ENCODE data around the gene SFXN2. TPM values are rescaled to one million over a fixed set of nuclear protein-coding genes. Genes with fewer than 3 reads are reported as not detected.

The SFXN2 gene
- total RNA-seq, 2 donors from 2014 or later = 30.5 to 32.9 TPM

DNA sequence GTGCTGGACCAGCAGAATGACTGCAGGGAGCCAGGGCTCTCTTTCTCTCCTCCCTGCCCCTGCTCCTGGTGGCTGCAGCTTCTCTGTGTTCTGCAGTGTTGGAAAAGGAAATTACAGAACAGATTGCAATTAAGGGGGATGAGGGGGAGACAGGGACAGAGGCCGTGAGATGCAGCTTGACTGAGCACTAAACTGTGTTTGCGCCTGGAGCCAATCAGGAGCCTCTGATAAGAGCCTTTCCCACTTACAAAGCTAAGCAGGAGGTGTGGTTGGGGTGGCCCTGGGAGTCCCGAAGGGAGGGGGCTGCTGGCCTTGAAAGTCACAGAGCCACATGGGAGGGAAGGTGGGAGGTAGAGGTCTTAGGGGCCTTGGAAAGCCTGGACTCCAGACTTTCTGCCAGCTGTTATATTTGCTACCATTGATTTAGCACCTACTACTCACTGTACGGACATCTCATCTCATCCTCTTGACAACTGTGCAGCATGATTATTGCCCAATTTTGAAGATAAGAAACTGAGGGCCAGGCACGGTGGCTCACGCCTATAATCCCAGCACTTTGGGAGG is 43.5 kb upstream of the SFXN2 start:
- Mint-ChIP-seq H3K4me3 (peak overlapping the region; percentile 13), H3K36me3 (ENCODE audit: low read depth) (no peaks in the 10 kb centered on the region), H3K27me3 (ENCODE audit: insufficient read depth) (no peaks in the 10 kb centered on the region), H3K9me3 (no peaks in the 10 kb centered on the region), H3K27ac (peak overlapping the region; percentile 23), H3K4me1 (peaks cover 35% of the 10 kb centered on the region)
- H3K9ac ChIP-seq (ENCODE audit: extremely low read depth, low read length, poor library complexity, severe bottlenecking) = no peak overlapping the region
- H3K4me1 ChIP-seq (ENCODE audit: control insufficient read depth, insufficient read depth, low read length) = peaks cover 16% of the 10 kb centered on the region
- H3K36me3 ChIP-seq (ENCODE audit: control insufficient read depth, insufficient read depth, low read length) = no peaks in the 10 kb centered on the region
- no peak overlapping the region for H3K27ac ChIP-seq (ENCODE audit: low read depth, low read length)
- peak; percentile 74 for DNase-seq
- H3K9me3 ChIP-seq (ENCODE audit: control insufficient read depth, low read length) = no peaks in the 10 kb centered on the region
- no peaks in the 10 kb centered on the region for H3K27me3 ChIP-seq (ENCODE audit: control insufficient read depth, insufficient read depth, low read length, poor library complexity, severe bottlenecking)
- WGBS, 2 experiments (ENCODE audit: insufficient coverage in 1 of 2, insufficient read length in 1 of 2) = 64 to 94% methylated on average over 3 to 6 of the region's 6 CpGs
- TF ChIP-seq, protein P1, sequence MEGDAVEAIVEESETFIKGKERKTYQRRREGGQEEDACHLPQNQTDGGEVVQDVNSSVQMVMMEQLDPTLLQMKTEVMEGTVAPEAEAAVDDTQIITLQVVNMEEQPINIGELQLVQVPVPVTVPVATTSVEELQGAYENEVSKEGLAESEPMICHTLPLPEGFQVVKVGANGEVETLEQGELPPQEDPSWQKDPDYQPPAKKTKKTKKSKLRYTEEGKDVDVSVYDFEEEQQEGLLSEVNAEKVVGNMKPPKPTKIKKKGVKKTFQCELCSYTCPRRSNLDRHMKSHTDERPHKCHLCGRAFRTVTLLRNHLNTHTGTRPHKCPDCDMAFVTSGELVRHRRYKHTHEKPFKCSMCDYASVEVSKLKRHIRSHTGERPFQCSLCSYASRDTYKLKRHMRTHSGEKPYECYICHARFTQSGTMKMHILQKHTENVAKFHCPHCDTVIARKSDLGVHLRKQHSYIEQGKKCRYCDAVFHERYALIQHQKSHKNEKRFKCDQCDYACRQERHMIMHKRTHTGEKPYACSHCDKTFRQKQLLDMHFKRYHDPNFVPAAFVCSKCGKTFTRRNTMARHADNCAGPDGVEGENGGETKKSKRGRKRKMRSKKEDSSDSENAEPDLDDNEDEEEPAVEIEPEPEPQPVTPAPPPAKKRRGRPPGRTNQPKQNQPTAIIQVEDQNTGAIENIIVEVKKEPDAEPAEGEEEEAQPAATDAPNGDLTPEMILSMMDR (conservative IDR thresholded peaks at IDR 0.05) = no peak
- H3K4me3 ChIP-seq (ENCODE audit: low read length) = no peak overlapping the region

DNA sequence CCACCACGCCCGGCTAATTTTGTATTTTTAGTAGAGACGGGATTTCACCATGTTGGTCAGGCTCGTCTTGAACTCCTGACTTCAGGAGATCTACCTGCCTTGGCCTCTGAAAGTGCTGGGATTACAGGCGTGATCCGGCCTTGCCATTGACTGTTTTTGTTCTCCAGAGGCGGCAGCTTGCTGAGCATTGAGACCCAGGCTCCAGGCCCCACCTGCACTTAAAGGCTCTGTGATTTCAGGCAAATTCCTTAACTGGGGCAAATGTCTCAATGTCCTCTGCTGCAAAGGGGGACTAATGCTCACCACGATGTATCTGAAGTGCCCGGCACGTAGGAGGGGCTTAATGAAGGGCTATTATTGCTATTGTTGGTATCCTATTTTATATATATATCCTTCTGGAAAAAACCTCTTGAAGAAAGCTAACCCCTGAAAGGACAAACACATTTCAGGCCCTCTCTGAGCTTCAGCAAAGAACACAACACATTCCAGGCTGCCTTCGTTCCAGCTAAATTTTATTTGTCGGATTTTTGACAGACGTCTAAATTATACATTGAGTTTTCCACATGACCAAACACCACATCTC is 41.1 kb upstream of the SFXN2 start:
- Mint-ChIP-seq H3K36me3 (ENCODE audit: low read depth) (peaks cover 2% of the 10 kb centered on the region), H3K4me1 (peaks cover 57% of the 10 kb centered on the region), H3K9me3 (no peaks in the 10 kb centered on the region), H3K27ac (no peak overlapping the region), H3K27me3 (ENCODE audit: insufficient read depth) (no peaks in the 10 kb centered on the region), H3K4me3 (no peak overlapping the region)
- Histone ChIP-seq H3K4me3 (ENCODE audit: low read length) (no peak overlapping the region), H3K9ac (ENCODE audit: extremely low read depth, low read length, poor library complexity, severe bottlenecking) (no peak overlapping the region), H3K27me3 (ENCODE audit: control insufficient read depth, insufficient read depth, low read length, poor library complexity, severe bottlenecking) (no peaks in the 10 kb centered on the region), H3K27ac (ENCODE audit: low read depth, low read length) (peak overlapping the region; percentile 93), H3K9me3 (ENCODE audit: control insufficient read depth, low read length) (no peaks in the 10 kb centered on the region), H3K4me1 (ENCODE audit: control insufficient read depth, insufficient read depth, low read length) (peaks cover 16% of the 10 kb centered on the region), H3K36me3 (ENCODE audit: control insufficient read depth, insufficient read depth, low read length) (no peaks in the 10 kb centered on the region)
- peak; percentile 63 for DNase-seq
- WGBS, 2 experiments (ENCODE audit: insufficient coverage in 1 of 2, insufficient read length in 1 of 2) = 88% methylated on average over 9 to 11 of the region's 13 CpGs
- TF ChIP-seq, protein P1 (conservative IDR thresholded peaks at IDR 0.05) = no peak

DNA sequence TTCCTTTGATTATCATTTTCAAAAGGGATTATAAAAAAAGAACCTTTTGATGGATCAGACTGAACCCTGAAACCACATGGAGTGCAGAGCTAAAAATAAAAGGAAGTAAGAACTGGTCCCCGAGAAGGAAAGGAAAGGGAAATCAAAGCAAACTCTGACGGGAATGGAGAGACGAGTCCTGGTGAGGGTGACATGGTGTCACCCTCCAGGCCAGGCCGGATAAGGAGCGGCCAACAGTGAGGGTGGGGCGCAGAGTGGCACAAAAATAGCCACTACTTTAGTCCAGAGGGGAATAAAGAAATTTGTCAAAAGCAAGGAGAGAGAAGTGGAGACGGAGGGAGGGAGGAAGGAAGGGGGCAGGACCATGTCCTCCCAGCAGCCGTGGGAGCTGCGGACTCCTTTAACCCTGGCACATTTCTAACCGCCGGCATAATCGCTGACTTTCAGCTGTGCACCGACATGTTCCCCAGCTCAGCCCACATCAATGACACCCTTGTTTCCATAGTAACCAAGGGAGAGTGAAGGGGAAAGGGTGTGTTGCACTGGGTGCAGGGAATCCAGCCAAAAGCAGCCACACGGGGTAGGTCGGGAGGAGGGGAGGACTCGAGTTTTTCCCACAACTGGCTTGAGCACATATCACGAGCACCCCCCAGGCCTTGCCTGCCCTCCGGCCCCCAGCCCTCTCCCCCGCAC is 40.5 kb upstream of the SFXN2 start:
- H3K9ac ChIP-seq (ENCODE audit: extremely low read depth, low read length, poor library complexity, severe bottlenecking) = no peak overlapping the region
- Mint-ChIP-seq H3K9me3 (no peaks in the 10 kb centered on the region), H3K4me3 (no peak overlapping the region), H3K27ac (no peak overlapping the region), H3K27me3 (ENCODE audit: insufficient read depth) (no peaks in the 10 kb centered on the region), H3K4me1 (peaks cover 62% of the 10 kb centered on the region), H3K36me3 (ENCODE audit: low read depth) (peaks cover 2% of the 10 kb centered on the region)
- no peaks in the 10 kb centered on the region for H3K36me3 ChIP-seq (ENCODE audit: control insufficient read depth, insufficient read depth, low read length)
- TF ChIP-seq, protein P1 (conservative IDR thresholded peaks at IDR 0.05) = no peak
- WGBS, 2 experiments (ENCODE audit: insufficient coverage in 1 of 2, insufficient read length in 1 of 2) = 40 to 60% methylated on average over 7 to 19 of the region's 19 CpGs
- DNase-seq = peak; percentile 63
- no peaks in the 10 kb centered on the region for H3K9me3 ChIP-seq (ENCODE audit: control insufficient read depth, low read length)
- no peaks in the 10 kb centered on the region for H3K27me3 ChIP-seq (ENCODE audit: control insufficient read depth, insufficient read depth, low read length, poor library complexity, severe bottlenecking)
- H3K4me3 ChIP-seq (ENCODE audit: low read length) = no peak overlapping the region
- H3K4me1 ChIP-seq (ENCODE audit: control insufficient read depth, insufficient read depth, low read length) = peaks cover 19% of the 10 kb centered on the region
- H3K27ac ChIP-seq (ENCODE audit: low read depth, low read length) = peak overlapping the region; percentile 93

Data from endodermal cell (in vitro differentiated cells).